MM.1S (cell line): ENCODE measurements around the gene GPR149.

Source experiments
- DNase-seq: peaks from one replicate; pipeline ENCODE4 v3.0.0-alpha.2; 2015
- H2AFZ ChIP-seq: fragments of 300-600 bp; sonication (generic); 2 replicates; pipeline ENCODE4 v1.6.0; 2016; ENCODE audit warnings: antibody characterized with exemption, low read length
- H3F3A ChIP-seq: fragments of 300-600 bp; sonication (generic); 2 replicates; pipeline ENCODE4 v1.6.1; 2016; ENCODE audit warnings: mild to moderate bottlenecking, antibody characterized with exemption, low read length, moderate library complexity, mixed read lengths; ENCODE audit not compliant: insufficient read depth
- H3K27ac ChIP-seq: fragments of 300-600 bp; sonication (generic); 2 replicates; pipeline ENCODE4 v1.5.1; 2016; ENCODE audit warnings: mild to moderate bottlenecking, low read length
- H3K27me3 ChIP-seq: fragments of 300-600 bp; sonication (generic); replicated peaks from 2 replicates; pipeline ENCODE4 v1.6.0; 2016; ENCODE audit warnings: low read length; ENCODE audit not compliant: insufficient read depth
- H3K36me3 ChIP-seq: fragments of 300-600 bp; sonication (generic); replicated peaks from 2 replicates; pipeline ENCODE4 v1.6.1; 2016; ENCODE audit warnings: mild to moderate bottlenecking, low read length, mixed read lengths; ENCODE audit not compliant: insufficient read depth
- H3K4me1 ChIP-seq: fragments of 300-600 bp; sonication (generic); 2 replicates; pipeline ENCODE4 v1.6.1; 2016; ENCODE audit warnings: low read length, mixed read lengths
- H3K4me2 ChIP-seq: fragments of 300-600 bp; sonication (generic); 2 replicates; pipeline ENCODE4 v1.6.0; 2016; ENCODE audit warnings: low read depth, low read length
- H3K4me3 ChIP-seq: fragments of 300-600 bp; sonication (generic); 2 replicates; pipeline ENCODE4 v1.5.1; 2016; ENCODE audit warnings: low read length, mixed read lengths
- H3K79me2 ChIP-seq: fragments of 300-600 bp; sonication (generic); 2 replicates; pipeline ENCODE4 v1.6.1; 2016; ENCODE audit warnings: mixed run types, low read length, mixed read lengths
- H3K9ac ChIP-seq: fragments of 300-600 bp; sonication (generic); 2 replicates; pipeline ENCODE4 v1.6.1; 2016; ENCODE audit warnings: low read length, mixed read lengths
- H3K9me2 ChIP-seq: fragments of 300-600 bp; sonication (generic); replicated peaks from 2 replicates; pipeline ENCODE4 v1.6.1; 2016; ENCODE audit warnings: mild to moderate bottlenecking, low read length, mixed read lengths; ENCODE audit not compliant: insufficient read depth
- H3K9me3 ChIP-seq: fragments of 300-600 bp; sonication (generic); replicated peaks from 2 replicates; pipeline ENCODE4 v1.6.1; 2016; ENCODE audit warnings: mild to moderate bottlenecking, low read length, mixed read lengths; ENCODE audit not compliant: insufficient read depth
- H4K20me1 ChIP-seq: fragments of 300-600 bp; sonication (generic); 2 replicates; pipeline ENCODE4 v1.6.1; 2016; ENCODE audit warnings: mild to moderate bottlenecking, low read length, moderate library complexity, mixed read lengths; ENCODE audit not compliant: insufficient read depth
- EZH2 ChIP-seq: fragments of 300-600 bp; sonication (generic); optimal IDR thresholded peaks from 2 replicates; pipeline ENCODE3; 2017; ENCODE audit warnings: low read depth, mild to moderate bottlenecking, antibody characterized with exemption, low read length, mixed read lengths
- EZH2phosphoT487 ChIP-seq: fragments of 300-600 bp; sonication (generic); IDR thresholded peaks from 2 replicates; pipeline ENCODE4 v1.6.1; 2018; ENCODE audit warnings: antibody characterized with exemption, low read length
- TF ChIP-seq, protein P1 (sequence below): fragments of 300-600 bp; sonication (generic); IDR thresholded peaks from 2 replicates; pipeline ENCODE4 v1.5.1; 2016; ENCODE audit warnings: antibody characterized with exemption, low read length, mixed read lengths

The GPR149 gene

DNA sequence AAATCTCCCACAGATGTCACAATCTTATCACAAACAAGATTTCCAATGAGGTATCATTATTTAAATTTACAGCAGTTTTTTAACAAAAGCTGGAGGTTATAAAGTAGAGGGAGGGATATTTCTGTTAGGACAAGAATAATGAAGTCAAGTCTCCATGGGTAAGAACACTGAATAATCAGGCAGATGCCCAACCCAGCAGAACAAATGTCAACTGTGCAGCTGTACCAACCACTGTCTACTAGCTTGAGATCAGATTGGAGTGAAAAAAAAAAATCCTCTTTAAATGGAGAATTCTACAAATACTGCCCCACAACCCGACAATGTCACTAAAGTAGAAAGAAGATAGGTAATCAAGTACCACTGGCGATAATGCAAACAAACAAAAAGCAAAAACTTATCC lies 136.0 kb downstream of the GPR149 start:
- H2AFZ ChIP-seq: no peak overlapping the region
- peaks cover 20% of the 10 kb centered on the region; the same call in 1 of the 2 replicates for H3K36me3 ChIP-seq
- H3F3A ChIP-seq: no peaks in the 10 kb centered on the region
- H3K9me3 ChIP-seq: no peaks in the 10 kb centered on the region
- DNase-seq: no peak
- no peaks in the 10 kb centered on the region for H3K4me1 ChIP-seq
- H3K4me2 ChIP-seq: no peak overlapping the region
- H3K9me2 ChIP-seq: no peaks in the 10 kb centered on the region
- no peak overlapping the region for H3K27ac ChIP-seq
- H3K9ac ChIP-seq: no peak overlapping the region
- H3K27me3 ChIP-seq: no peaks in the 10 kb centered on the region
- no peak overlapping the region for H3K4me3 ChIP-seq
- H3K79me2 ChIP-seq: no peaks in the 10 kb centered on the region
- no peaks in the 10 kb centered on the region for H4K20me1 ChIP-seq
- TF ChIP-seq EZH2 (no peak), EZH2phosphoT487 (no peak)
- TF ChIP-seq, protein P1, sequence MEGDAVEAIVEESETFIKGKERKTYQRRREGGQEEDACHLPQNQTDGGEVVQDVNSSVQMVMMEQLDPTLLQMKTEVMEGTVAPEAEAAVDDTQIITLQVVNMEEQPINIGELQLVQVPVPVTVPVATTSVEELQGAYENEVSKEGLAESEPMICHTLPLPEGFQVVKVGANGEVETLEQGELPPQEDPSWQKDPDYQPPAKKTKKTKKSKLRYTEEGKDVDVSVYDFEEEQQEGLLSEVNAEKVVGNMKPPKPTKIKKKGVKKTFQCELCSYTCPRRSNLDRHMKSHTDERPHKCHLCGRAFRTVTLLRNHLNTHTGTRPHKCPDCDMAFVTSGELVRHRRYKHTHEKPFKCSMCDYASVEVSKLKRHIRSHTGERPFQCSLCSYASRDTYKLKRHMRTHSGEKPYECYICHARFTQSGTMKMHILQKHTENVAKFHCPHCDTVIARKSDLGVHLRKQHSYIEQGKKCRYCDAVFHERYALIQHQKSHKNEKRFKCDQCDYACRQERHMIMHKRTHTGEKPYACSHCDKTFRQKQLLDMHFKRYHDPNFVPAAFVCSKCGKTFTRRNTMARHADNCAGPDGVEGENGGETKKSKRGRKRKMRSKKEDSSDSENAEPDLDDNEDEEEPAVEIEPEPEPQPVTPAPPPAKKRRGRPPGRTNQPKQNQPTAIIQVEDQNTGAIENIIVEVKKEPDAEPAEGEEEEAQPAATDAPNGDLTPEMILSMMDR: no peak

DNA sequence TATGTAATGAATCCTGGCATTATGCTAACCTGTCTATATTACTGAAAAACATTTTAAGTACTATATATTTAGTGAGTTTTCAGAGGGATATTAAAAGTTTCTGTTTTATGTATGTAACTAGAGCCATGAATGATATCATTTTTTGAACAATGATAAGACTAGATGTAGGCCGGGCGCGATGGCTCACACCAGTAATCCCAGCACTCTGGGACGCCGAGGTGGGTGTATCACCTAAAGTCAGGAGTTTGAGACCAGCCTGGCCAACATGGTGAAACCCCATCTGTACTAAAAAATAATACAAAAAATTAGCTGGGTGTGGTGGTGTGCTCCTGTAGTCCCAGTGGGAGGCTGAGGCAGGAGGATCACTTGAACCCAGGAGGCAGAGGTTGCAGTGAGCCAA lies 139.8 kb downstream of the GPR149 start:
- Histone ChIP-seq H3K4me2 (no peak overlapping the region), H3K27me3 (no peaks in the 10 kb centered on the region), H4K20me1 (no peaks in the 10 kb centered on the region), H3F3A (no peaks in the 10 kb centered on the region), H3K4me3 (no peak overlapping the region), H3K4me1 (no peaks in the 10 kb centered on the region), H3K9ac (no peak overlapping the region), H3K9me3 (no peaks in the 10 kb centered on the region), H3K79me2 (no peaks in the 10 kb centered on the region), H3K27ac (no peak overlapping the region), H3K36me3 (peaks cover 20% of the 10 kb centered on the region; the same call in 1 of the 2 replicates), H2AFZ (no peak overlapping the region), H3K9me2 (no peaks in the 10 kb centered on the region)
- TF ChIP-seq EZH2phosphoT487: no peak
- TF ChIP-seq, protein P1: no peak
- TF ChIP-seq EZH2: no peak
- DNase-seq: no peak
